ENCODE measurements around the gene TTLL7.

The TTLL7 gene

DNA sequence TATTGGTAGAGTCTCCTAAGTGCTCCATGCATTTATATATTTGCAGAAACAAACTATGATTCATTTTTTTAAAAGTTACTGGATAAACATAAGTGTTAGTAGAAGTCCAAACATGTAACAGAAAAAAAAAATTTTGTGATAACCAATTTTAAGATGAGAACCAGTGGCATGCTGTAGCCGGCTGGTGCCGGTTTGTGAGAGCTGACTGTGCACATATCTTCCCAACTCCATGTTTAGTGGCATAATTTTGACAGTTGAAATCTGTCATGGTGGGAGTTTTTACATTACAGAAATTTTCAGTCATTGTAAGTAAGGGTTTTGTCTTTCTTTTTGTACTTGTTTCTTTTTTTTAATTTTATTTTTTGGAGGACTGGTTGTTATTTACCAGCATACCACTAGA is 141.2 kb downstream of the TTLL7 start:
- no peak for DNase-seq

GRCh38 chr1:83857103-83857502 is 141.8 kb downstream of the TTLL7 start:
- peak; percentile 28 for DNase-seq

DNA sequence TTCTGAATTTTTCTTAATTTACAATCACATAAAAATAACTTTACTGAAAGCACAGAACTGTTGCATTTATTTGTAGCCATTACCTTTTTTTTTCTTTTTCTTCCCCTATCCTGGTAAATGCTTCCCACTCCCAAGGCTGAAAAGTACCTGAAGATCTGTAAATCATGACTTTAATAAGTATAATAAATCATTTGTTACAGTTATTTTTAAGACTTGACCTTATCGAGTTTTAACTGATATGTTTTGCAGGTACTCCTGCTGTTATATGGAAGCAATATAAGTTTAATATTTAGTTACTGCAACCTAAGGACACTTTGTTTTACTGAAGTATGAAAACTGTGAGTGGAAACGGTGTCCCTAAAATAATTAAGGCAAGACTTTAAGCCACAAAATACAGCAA is 142.6 kb downstream of the TTLL7 start:
- DNase-seq = no peak

- no peak for DNase-seq
Observed at GRCh38 chr1:83854456-83854855, 144.5 kb downstream of the TTLL7 start.

- no peak for DNase-seq
Observed at GRCh38 chr1:83850834-83851233, 148.1 kb downstream of the TTLL7 start.

DNA sequence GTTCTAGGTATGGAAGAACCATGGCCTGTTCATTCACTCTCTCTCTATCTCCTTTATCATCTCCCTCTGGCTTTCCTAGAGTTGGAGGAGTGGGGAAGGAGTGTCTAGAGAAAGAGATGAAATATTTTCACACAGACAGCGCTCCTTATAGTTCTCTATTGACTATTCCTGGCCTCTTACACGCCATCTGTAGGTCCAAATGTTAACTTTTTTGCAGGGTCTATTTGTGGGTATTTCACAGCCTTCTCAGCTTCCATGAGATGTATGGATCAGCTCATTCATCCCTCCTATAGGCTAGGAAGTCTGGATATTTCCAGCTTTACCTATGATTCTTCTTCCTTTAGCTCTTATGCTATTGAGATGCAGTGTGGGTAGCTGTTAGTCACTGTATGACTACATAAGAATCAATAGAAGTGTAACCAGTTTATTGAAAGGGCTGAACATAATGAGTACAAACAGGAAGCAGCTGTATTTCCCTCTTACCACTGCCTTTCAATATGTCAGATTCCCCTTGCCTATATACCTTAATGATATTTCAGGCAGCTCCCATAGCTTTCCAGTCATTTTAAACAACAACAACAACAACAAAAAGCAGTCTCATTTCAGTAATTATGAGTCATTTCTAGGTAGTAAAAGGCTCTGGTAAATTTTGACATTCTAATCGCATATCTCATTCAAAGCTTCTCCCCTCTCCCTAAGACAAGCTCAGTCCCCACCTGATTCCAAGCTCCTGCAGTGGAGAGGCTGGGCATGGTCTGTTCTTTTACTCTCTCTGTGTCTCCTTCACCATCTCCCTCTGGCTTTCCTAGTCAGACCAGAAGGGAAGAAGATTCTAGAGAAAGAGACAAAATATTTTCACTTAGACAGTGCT is 149.5 kb downstream of the TTLL7 start:
- DNase-seq = no peak

DNA sequence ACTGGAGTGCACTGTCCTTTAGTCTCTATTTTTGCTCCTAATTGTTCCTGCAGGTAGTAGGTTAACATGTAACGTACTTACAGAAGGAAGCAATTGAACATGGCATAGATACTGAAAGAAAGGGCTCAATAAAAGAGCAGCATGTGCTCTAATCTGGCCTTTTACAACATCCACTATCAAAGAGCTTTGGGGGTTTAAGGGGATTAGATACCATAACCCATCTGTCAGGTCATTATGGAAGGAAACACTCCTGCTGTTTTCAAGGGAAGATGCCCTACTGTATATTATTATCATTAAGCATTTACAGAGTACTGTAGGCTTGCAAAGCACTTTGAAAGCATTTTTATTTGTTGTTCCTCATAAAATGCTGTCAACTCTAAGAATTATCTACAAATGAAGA is 152.8 kb downstream of the TTLL7 start:
- DNase-seq = no peak

DNA sequence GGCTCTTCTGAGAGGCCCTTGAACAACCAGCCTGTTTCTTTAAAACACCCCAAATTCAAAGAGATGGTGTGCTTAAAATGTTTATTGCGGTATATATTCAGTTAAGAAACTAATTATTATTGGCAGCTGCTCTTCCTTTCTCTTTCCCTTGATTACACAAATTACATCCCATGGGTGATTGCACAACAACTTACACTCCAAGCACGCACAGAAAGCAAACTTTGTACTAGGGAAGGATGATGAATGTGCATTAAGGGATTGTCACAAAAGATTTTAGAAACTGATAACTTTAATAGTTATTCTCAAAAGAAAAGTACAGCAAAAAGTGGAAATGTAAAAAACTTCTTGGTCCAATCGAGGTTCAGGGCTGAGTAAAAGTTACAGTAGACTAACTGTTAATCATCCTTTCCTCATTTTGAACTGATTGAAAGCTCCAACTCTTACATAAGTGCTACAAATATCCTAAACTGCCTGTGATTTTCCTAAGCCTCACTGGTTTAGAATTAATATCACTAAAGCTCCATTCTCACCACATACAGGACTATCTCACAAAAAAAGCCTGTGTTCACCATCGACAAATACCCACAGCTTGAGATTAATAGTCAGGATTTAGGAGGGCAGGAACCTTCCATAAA is 153.4 kb downstream of the TTLL7 start:
- DNase-seq = no peak

DNA sequence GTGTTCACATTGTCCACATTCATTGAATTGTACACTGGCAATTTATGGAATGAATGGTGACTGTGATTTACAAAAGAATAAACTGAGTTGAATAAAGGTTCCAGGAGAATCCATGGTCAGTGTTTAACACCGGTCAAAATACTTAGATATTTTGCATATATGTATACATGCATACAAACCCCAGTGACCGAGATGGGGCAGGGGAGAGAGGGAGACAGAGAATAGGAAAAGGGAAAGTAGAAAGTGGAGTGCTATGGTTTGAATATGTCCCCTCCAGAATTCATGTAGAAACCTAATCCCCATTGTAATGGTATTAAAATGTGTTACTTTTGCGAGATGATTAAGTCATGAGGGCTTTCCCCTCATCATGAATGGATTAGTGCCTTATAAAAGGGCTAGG is 154.4 kb downstream of the TTLL7 start:
- no peak for DNase-seq

DNA sequence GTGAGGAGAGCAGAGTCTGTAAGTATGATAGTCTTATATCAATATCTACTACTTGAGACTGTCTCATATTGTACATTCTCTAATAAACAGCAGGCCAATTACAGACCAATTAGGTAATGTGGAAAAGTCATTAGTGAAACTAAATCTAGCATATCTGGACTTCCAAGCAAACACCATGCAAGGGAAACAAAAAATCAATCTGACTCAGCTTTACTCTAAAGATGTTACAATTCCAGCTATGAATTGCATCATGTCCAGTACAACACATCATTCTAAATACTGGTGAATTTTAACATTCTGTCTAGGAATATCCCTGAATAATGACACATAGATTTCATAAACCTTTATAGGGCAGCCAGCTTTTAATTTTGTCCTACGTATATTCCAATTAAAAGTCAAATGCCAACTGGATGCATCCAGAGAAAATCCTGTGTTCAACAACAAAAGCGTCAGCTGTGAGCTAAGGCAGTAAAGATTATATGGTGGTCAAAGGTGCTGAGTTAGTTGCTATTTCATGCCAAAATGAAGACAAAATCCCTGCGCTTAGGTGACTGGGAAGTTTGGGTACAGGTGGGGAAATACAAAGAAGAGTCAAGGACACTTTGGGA is 159.3 kb downstream of the TTLL7 start:
- DNase-seq = no peak

- DNase-seq = no peak
Observed at GRCh38 chr1:83838573-83838972, 160.4 kb downstream of the TTLL7 start.

DNA sequence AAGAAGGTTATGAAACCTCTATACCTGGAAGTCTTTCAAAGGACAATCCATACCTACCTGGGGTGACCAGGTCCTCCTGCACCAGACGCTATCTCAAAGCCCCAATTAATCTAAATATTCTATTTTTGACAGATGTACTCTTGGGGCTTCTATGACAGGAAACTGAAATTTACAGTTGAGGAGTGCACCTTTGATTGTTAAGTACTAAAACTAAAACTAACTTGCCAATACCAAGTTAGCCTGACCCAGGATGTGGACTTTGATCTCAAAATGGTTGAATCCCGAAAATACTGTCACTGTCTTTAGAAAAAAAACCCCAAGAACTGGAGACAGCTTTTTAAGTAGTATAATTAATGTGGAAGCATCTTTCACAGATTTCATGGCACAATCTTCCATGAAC is 162.4 kb downstream of the TTLL7 start:
- DNase-seq = no peak

DNA sequence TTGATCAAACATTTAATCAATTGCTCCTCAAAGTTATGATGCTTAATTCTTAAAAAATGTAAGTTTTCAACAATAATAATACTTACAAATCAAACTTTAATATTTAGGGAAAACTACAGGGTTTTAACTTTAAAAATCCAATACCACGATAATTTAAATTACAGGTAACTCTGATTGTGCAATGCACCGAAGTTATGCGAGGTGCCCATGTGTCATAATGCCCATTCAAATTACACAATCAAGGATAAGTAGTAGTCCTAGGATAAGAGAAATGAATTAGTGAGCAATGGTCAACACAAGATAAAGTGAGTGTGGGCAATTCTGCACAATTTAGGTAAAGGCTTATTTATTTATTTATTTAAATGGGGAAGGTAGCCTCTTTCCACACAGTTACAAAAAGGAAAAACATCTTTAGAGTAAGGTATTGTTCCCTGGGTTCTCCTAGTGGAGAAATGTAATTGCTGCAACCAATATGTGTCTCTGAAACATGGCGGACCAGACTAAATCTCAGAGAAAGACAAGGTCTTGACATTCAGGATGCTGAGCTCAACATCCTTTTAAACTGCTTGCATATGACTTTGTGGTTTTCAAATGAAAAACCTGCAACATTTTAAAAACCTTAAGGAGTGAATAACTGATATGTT is 164.2 kb downstream of the TTLL7 start:
- DNase-seq = no peak

- DNase-seq = no peak
Observed at GRCh38 chr1:83832194-83832593, 166.7 kb downstream of the TTLL7 start.

GRCh38 chr1:83829106-83829505 is 169.8 kb downstream of the TTLL7 start:
- no peak for DNase-seq

DNA sequence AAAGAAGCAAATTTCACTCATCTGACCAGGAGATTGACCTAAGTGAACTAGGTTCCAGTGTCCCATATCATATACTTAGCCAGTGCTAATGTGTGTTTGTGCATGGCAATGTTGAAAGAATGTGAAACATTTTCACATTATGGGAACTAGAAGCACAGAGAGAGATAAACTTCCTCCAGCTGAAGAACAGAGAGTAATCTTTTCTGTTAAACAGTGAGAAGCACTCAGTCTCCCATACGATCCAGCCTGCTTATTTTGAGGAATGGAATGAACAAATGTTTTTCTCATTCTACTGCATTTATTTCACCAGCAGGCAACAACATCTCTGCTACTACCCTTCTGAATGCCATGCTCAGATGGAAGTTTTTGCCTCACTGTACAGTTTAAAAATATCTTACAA is 170.5 kb downstream of the TTLL7 start:
- no peak for DNase-seq

- no peak for DNase-seq
Observed at GRCh38 chr1:83827741-83828140, 171.2 kb downstream of the TTLL7 start.

DNA sequence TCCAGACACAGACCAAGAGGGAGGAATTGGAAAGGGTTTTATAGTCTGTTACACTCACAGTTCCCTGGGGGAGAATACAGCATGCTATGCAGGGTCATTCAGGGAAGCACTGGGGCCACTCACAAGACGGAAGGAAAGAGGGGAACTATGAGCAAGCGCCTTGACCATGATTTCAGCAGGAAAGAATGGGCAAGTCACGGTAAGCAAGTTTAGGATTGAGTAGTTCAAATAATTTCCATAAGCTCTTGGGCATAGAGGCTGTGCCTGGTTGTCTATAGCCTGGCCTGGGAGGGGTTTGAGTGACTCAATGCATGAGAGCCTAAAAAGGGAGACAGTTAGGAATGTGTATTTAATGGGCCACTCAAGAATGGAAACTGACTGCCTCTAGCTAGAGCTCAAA is 176.7 kb downstream of the TTLL7 start:
- DNase-seq = no peak

DNA sequence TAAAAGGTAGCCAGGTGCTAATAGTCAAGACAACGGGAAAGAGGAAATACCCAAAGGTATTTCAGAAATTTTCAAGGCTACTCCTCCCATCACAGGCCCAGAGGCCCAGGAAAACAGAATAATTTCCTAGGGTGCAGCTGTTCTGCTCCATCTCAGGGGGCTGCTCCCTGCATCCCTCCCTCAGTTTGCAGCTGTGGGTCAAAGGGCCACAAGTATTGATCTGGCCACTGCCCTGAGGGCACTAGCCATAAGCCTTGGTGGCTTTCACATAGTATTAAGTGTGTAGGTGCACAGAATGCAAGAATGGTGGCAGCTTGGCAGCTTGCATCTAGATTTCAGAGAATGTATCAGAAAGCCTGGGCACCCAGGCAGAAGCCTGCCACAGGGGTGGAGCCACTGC is 179.5 kb downstream of the TTLL7 start:
- DNase-seq = no peak

DNA sequence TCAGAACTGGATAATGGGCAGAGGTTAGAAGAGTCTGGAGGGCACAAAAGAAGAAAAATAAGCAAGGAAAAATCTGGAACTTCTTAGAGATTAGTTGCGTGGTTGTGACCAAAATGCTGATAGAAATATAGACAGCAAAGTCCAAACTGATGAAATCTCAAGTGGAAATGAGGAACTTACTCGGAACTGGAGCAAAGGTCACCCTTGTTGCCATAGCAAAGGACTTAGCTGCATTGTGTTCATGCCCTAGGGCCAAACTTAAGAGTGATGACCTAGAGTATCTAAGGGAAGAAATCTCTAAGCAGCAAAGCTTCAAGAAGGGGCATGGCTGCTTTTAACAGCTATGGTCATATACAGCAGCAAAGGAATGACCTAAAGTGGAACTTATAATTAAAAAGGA is 180.0 kb downstream of the TTLL7 start:
- DNase-seq = no peak

- DNase-seq = no peak
Observed at GRCh38 chr1:83816836-83817235, 182.1 kb downstream of the TTLL7 start.

DNA sequence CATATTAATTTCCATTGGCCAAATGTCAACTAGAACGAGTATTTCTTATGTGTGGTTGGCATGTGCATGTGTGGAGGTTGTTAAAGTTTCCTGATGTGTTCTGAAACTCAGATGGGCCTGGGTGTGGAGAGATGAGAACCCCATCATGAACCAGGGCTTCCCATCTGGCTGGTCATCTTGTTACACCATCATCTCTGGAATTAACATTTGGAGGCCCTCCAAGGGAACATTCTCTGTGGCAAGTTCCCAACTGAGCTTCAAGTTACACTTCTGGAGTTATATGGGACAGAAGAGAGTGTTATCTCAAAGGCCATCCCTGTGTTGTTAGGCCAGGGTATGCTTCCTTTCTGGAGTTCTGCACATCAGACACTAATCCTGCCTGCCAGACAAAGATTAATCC is 183.6 kb downstream of the TTLL7 start:
- DNase-seq = no peak

Measured in NCI-H2227 treated with DMSO at 0.1 percent for 48 hours (cell line).